Measurements from ENCODE around the gene NHLRC3. TPM values are rescaled to one million over a fixed set of nuclear protein-coding genes. Genes with fewer than 3 reads are reported as not detected.
"Not testable (repeated sequence)": the region's sequence is repeated elsewhere in the genome, so short reads cannot be mapped to it uniquely, and the experiment has no call there.

NHLRC3 gene
- total and polyA plus RNA-seq, 11 donors, result 3.9 to 19.9 (median 10.4) TPM

GRCh38 chr13:38998739-38999138 lies 39.5 kb upstream of the NHLRC3 start:
- WGBS, 4 donors, result 8 to 36% (median 23%) methylated on average over 3 of the region's 3 CpGs
- H3K9me3 ChIP-seq, result no peaks in the 10 kb centered on the region
- TF ChIP-seq POLR2A (IDR thresholded peaks at IDR 0.05) (no peak), CTCF (IDR thresholded peaks at IDR 0.05) (no peak)
- H3K27ac ChIP-seq, result no peak overlapping the region
- no peaks in the 10 kb centered on the region for H3K4me1 ChIP-seq
- ATAC-seq (no peak), DNase-seq (no peak)
- H3K4me3 ChIP-seq, result no peak overlapping the region
- H3K27me3 ChIP-seq, result peaks cover 0 to 2% (median 0%) of the 10 kb centered on the region in 9 donors
- no peaks in the 10 kb centered on the region for H3K36me3 ChIP-seq
- intact Hi-C loops (cut with DNase I), result no loop called here

- H3K27me3 ChIP-seq; H3K9me3 ChIP-seq; H3K27ac ChIP-seq; DNase-seq; H3K4me3 ChIP-seq; H3K4me1 ChIP-seq; ATAC-seq; intact Hi-C loops (cut with DNase I): not testable (repeated sequence)
- H3K36me3 ChIP-seq, result peaks cover 0 to 39% (median 21%) of the 10 kb centered on the region in 9 donors
- 82 to 96% (median 88%) methylated on average over 16 to 29 of the region's 29 CpGs for WGBS, 4 donors
These were observed 31.7 kb upstream of the NHLRC3 start for GRCh38 chr13:39006371-39007111.

- intact Hi-C loops (cut with DNase I), result no loop called here
- Histone ChIP-seq H3K36me3 (peaks cover 0 to 97% (median 82%) of the 10 kb centered on the region in 9 donors), H3K27ac (no peak overlapping the region), H3K4me1 (no peaks in the 10 kb centered on the region), H3K27me3 (no peaks in the 10 kb centered on the region), H3K9me3 (no peaks in the 10 kb centered on the region), H3K4me3 (no peak overlapping the region)
- no peak for DNase-seq
- ATAC-seq, result no peak
- TF ChIP-seq POLR2A (IDR thresholded peaks at IDR 0.05) (no peak), CTCF (IDR thresholded peaks at IDR 0.05) (peak in 1 of 12 donors; percentile 9)
- 81 to 88% (median 83%) methylated on average over 7 of the region's 7 CpGs for WGBS, 4 donors
These were observed 25.6 kb upstream of the NHLRC3 start for GRCh38 chr13:39012608-39013007.

- Histone ChIP-seq H3K27ac (no peak overlapping the region), H3K4me3 (no peak overlapping the region), H3K4me1 (no peaks in the 10 kb centered on the region), H3K36me3 (peaks cover 0 to 97% (median 84%) of the 10 kb centered on the region in 9 donors), H3K27me3 (no peaks in the 10 kb centered on the region), H3K9me3 (no peaks in the 10 kb centered on the region)
- DNase-seq (no peak), ATAC-seq (no peak)
- 67 to 72% (median 70%) methylated on average over 5 of the region's 5 CpGs for WGBS, 4 donors
- intact Hi-C loops (cut with DNase I), result no loop called here
- no peak for TF ChIP-seq POLR2A (IDR thresholded peaks at IDR 0.05)
- no peak for TF ChIP-seq CTCF (IDR thresholded peaks at IDR 0.05)
These were observed 24.8 kb upstream of the NHLRC3 start for GRCh38 chr13:39013462-39013861.

- H3K27ac ChIP-seq, result no peak overlapping the region
- ATAC-seq, result no peak
These were observed 22.2 kb upstream of the NHLRC3 start for GRCh38 chr13:39016087-39016486.

More at GRCh38 chr13:39016087-39016486, 22.2 kb upstream of the NHLRC3 start:
- TF ChIP-seq CTCF (IDR thresholded peaks at IDR 0.05), result no peak
- no peak for TF ChIP-seq POLR2A (IDR thresholded peaks at IDR 0.05)
- 85 to 97% (median 87%) methylated on average over 1 of the region's 1 CpG for WGBS, 4 donors
- no peak overlapping the region for H3K4me3 ChIP-seq
- peaks cover 0 to 98% (median 86%) of the 10 kb centered on the region in 9 donors for H3K36me3 ChIP-seq
- no peak for DNase-seq
- H3K4me1 ChIP-seq, result no peaks in the 10 kb centered on the region
- no peaks in the 10 kb centered on the region for H3K9me3 ChIP-seq
- no peaks in the 10 kb centered on the region for H3K27me3 ChIP-seq
- intact Hi-C loops (cut with DNase I), result no loop called here
